NB4 (cell line): ENCODE data around the gene HERC3.

ENCODE experiments used
- DNase-seq: peaks from one replicate; pipeline ENCODE4 v3.0.0; 2010; ENCODE audit warnings: low read depth
- H3K4me3 ChIP-seq: one replicate; pipeline ENCODE4 v1.5.1; 2011; ENCODE audit warnings: mild to moderate bottlenecking, low read depth, low read length, moderate library complexity
- CTCF ChIP-seq: IDR thresholded peaks from one replicate; pipeline ENCODE4 v1.5.1; 2012; ENCODE audit warnings: low read depth, low read length
- MAX ChIP-seq: IDR thresholded peaks from 2 replicates; pipeline ENCODE4 v1.6.1; 2011; ENCODE audit warnings: low read depth, low read length
- MYC ChIP-seq: IDR thresholded peaks from 2 replicates; pipeline ENCODE4 v1.6.1; 2011; ENCODE audit warnings: low read depth, low read length
- POLR2A ChIP-seq: IDR thresholded peaks from 2 replicates; pipeline ENCODE4 v1.6.1; 2011; ENCODE audit warnings: mild to moderate bottlenecking; ENCODE audit not compliant: insufficient read length; ENCODE audit errors: extremely low read depth

The HERC3 gene

GRCh38 chr4:88673886-88674285 lies 81.6 kb downstream of the HERC3 start:
- no peak for TF ChIP-seq CTCF
- no peak for TF ChIP-seq MYC
- TF ChIP-seq MAX: no peak
- TF ChIP-seq POLR2A: no peak
- H3K4me3 ChIP-seq: no peak overlapping the region
- DNase-seq: no peak

- H3K4me3 ChIP-seq: no peak overlapping the region
Measured at GRCh38 chr4:88674565-88674964, 82.3 kb downstream of the HERC3 start.

GRCh38 chr4:88674979-88675378 lies 82.7 kb downstream of the HERC3 start:
- TF ChIP-seq CTCF (no peak), MAX (no peak), POLR2A (no peak), MYC (no peak)
- DNase-seq: no peak
- no peak overlapping the region for H3K4me3 ChIP-seq

More at GRCh38 chr4:88674565-88674964, 82.3 kb downstream of the HERC3 start:
- TF ChIP-seq POLR2A (no peak), MYC (no peak), CTCF (no peak), MAX (no peak)
- no peak for DNase-seq

GRCh38 chr4:88675543-88675942 lies 83.3 kb downstream of the HERC3 start:
- no peak overlapping the region for H3K4me3 ChIP-seq
- TF ChIP-seq MYC: no peak
- TF ChIP-seq CTCF: no peak
- no peak for TF ChIP-seq MAX
- no peak for TF ChIP-seq POLR2A
- DNase-seq: no peak

GRCh38 chr4:88681209-88681608 lies 88.9 kb downstream of the HERC3 start:
- TF ChIP-seq MAX (no peak), POLR2A (no peak), CTCF (no peak), MYC (no peak)
- no peak for DNase-seq
- no peak overlapping the region for H3K4me3 ChIP-seq

GRCh38 chr4:88690355-88690754 lies 98.1 kb downstream of the HERC3 start:
- no peak overlapping the region for H3K4me3 ChIP-seq
- TF ChIP-seq MYC (no peak), CTCF (no peak), POLR2A (no peak), MAX (no peak)
- peak; percentile 26 for DNase-seq
